ENCODE data around the gene PRDM2. TPM values are rescaled to one million over a fixed set of nuclear protein-coding genes. Genes with fewer than 3 reads are reported as not detected.

The PRDM2 gene
- total RNA-seq, 6 experiments from 2014 or later, result 20.9 to 26.9 (median 25.7) TPM

DNA sequence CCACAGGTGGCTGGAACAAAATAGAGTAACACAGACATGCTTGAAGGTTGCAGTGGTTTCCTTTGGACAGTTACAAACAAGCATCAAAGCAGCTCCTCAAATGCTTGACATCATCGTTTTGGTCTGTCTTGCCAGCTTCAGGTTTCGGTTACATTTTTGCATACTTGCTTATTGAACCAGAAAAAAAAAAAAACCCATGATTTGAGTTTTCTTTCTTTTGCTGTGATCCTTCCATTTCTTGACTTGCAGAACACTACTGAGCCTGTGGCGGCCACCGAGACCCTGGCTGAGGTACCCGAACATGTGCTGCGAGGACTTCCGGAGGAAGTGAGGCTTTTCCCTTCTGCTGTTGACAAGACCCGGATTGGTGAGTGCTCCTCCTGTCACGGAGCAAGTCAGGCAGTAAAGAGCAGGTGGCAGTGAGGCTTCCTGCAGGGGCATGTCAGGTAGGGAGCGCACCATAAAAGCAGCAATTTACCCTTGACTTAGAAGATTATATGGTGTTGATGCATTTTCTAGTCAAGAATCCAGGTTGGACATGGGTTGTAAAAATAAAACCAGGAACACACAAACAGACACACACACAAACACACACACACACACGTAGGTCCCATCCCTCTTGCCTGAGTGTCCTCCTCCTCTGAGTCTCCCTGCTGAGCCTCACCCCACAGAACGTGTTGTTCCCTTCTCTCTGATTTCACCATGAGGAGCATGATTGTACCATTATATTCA is 30.9 kb downstream of the PRDM2 start:
- TF ChIP-seq, protein P1, sequence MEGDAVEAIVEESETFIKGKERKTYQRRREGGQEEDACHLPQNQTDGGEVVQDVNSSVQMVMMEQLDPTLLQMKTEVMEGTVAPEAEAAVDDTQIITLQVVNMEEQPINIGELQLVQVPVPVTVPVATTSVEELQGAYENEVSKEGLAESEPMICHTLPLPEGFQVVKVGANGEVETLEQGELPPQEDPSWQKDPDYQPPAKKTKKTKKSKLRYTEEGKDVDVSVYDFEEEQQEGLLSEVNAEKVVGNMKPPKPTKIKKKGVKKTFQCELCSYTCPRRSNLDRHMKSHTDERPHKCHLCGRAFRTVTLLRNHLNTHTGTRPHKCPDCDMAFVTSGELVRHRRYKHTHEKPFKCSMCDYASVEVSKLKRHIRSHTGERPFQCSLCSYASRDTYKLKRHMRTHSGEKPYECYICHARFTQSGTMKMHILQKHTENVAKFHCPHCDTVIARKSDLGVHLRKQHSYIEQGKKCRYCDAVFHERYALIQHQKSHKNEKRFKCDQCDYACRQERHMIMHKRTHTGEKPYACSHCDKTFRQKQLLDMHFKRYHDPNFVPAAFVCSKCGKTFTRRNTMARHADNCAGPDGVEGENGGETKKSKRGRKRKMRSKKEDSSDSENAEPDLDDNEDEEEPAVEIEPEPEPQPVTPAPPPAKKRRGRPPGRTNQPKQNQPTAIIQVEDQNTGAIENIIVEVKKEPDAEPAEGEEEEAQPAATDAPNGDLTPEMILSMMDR (IDR thresholded peaks at IDR 0.05), result no peak
- peaks cover 9% of the 10 kb centered on the region; the same call in 1 of the 2 replicates for H3K4me1 Mint-ChIP-seq (ENCODE audit: low read depth)

GRCh38 chr1:13731897-13732296 is 31.9 kb downstream of the PRDM2 start:
- no peaks in the 10 kb centered on the region for H3K36me3 Mint-ChIP-seq (ENCODE audit: low read depth)

More for the DNA sequence above, 30.9 kb downstream of the PRDM2 start:
- H3K36me3 Mint-ChIP-seq (ENCODE audit: low read depth), result no peaks in the 10 kb centered on the region
- no peaks in the 10 kb centered on the region for H3K9me3 Mint-ChIP-seq
- H3K4me3 Mint-ChIP-seq, result no peak overlapping the region
- H3K27ac Mint-ChIP-seq, result no peak overlapping the region
- DNase-seq, result no peak
- peaks cover 3% of the 10 kb centered on the region for H3K27me3 Mint-ChIP-seq (ENCODE audit: insufficient read depth)

GRCh38 chr1:13732971-13733667 is 33.1 kb downstream of the PRDM2 start:
- DNase-seq, result no peak
- H3K27ac Mint-ChIP-seq, result no peak overlapping the region
- TF ChIP-seq, protein P1 (IDR thresholded peaks at IDR 0.05), result no peak
- H3K36me3 Mint-ChIP-seq (ENCODE audit: low read depth), result no peaks in the 10 kb centered on the region
- no peaks in the 10 kb centered on the region for H3K9me3 Mint-ChIP-seq
- no peak overlapping the region for H3K4me3 Mint-ChIP-seq
- peaks cover 9% of the 10 kb centered on the region; the same call in 1 of the 2 replicates for H3K4me1 Mint-ChIP-seq (ENCODE audit: low read depth)
- no peaks in the 10 kb centered on the region for H3K27me3 Mint-ChIP-seq (ENCODE audit: insufficient read depth)

More at GRCh38 chr1:13731897-13732296, 31.9 kb downstream of the PRDM2 start:
- TF ChIP-seq, protein P1 (IDR thresholded peaks at IDR 0.05), result no peak
- DNase-seq, result no peak
- no peak overlapping the region for H3K4me3 Mint-ChIP-seq
- H3K27me3 Mint-ChIP-seq (ENCODE audit: insufficient read depth), result peaks cover 3% of the 10 kb centered on the region
- H3K4me1 Mint-ChIP-seq (ENCODE audit: low read depth), result peaks cover 9% of the 10 kb centered on the region; the same call in 1 of the 2 replicates
- H3K27ac Mint-ChIP-seq, result no peak overlapping the region
- H3K9me3 Mint-ChIP-seq, result no peaks in the 10 kb centered on the region

GRCh38 chr1:13733711-13734110 is 33.7 kb downstream of the PRDM2 start:
- H3K27ac Mint-ChIP-seq, result no peak overlapping the region
- TF ChIP-seq, protein P1 (IDR thresholded peaks at IDR 0.05), result no peak
- DNase-seq, result no peak
- no peaks in the 10 kb centered on the region for H3K9me3 Mint-ChIP-seq
- peaks cover 9% of the 10 kb centered on the region; the same call in 1 of the 2 replicates for H3K4me1 Mint-ChIP-seq (ENCODE audit: low read depth)
- no peak overlapping the region for H3K4me3 Mint-ChIP-seq
- H3K36me3 Mint-ChIP-seq (ENCODE audit: low read depth), result no peaks in the 10 kb centered on the region
- no peaks in the 10 kb centered on the region for H3K27me3 Mint-ChIP-seq (ENCODE audit: insufficient read depth)

GRCh38 chr1:13735168-13735930 is 35.4 kb downstream of the PRDM2 start:
- Mint-ChIP-seq H3K27me3 (ENCODE audit: insufficient read depth) (no peaks in the 10 kb centered on the region), H3K4me3 (no peak overlapping the region), H3K27ac (no peak overlapping the region), H3K9me3 (no peaks in the 10 kb centered on the region), H3K36me3 (ENCODE audit: low read depth) (no peaks in the 10 kb centered on the region), H3K4me1 (ENCODE audit: low read depth) (peaks cover 9% of the 10 kb centered on the region; the same call in 1 of the 2 replicates)
- TF ChIP-seq, protein P1 (IDR thresholded peaks at IDR 0.05), result no peak
- no peak for DNase-seq

Data from HFFc6 (cell line).